Measurements from ENCODE around the gene C7orf33. TPM values are rescaled to one million over a fixed set of nuclear protein-coding genes. Genes with fewer than 3 reads are reported as not detected.
"Not testable (repeated sequence)": the region's sequence is repeated elsewhere in the genome, so short reads cannot be mapped to it uniquely, and the experiment has no call there.

C7orf33 gene
- total and polyA plus RNA-seq, 2 experiments from 2014 or later: not detected

DNA sequence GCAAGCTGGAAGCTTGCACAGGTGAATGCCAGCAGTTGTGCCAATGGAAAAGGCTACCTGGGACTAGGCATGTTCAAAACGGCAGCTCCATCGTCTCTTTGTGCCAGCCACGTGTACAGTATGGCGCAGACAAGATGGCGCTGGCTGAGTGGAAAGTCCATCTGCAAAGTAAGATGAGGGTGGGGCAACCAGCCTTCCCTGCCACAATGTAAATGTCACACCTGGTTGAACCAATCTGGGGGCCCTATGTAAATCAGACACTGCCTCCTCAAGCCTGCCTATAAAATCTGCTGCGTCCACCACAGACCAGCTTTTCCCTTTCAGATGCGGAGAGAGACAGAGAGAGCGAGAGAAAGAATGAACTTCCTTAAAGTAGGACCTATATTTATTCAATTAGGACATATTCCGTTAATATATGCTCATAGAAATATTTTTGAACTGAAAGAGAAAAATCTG is 18.5 kb upstream of the C7orf33 start:
- DNase-seq: no peak
- TF ChIP-seq EZH2 (IDR thresholded peaks at IDR 0.05; ENCODE audit: insufficient read depth, poor library complexity, severe bottlenecking) (no peak), EZH2phosphoT487 (IDR thresholded peaks at IDR 0.05; ENCODE audit: insufficient read depth, low read depth) (no peak)
- H3K4me2 ChIP-seq (ENCODE audit: unreplicated experiment): no peak overlapping the region
- no peaks in the 10 kb centered on the region for H4K20me1 ChIP-seq (ENCODE audit: insufficient read depth)
- H3K27me3 ChIP-seq (replicated peaks; ENCODE audit: insufficient read depth): no peaks in the 10 kb centered on the region
- no peaks in the 10 kb centered on the region for H3K4me1 ChIP-seq (ENCODE audit: insufficient read depth)
- H3K36me3 ChIP-seq (ENCODE audit: low read depth): no peaks in the 10 kb centered on the region
- H3K79me2 ChIP-seq (ENCODE audit: insufficient read depth): no peaks in the 10 kb centered on the region
- H2AFZ ChIP-seq: no peak overlapping the region
- in situ Hi-C loops (cut with MboI): no loop called here
- no peaks in the 10 kb centered on the region for H3K9me2 ChIP-seq (ENCODE audit: insufficient read depth)
- 70 to 71% methylated on average over 9 of the region's 9 CpGs for WGBS, 2 experiments (ENCODE audit: low coverage in 1 of 2, low lambda C conversion rate in 2 of 2, missing lambda C conversion rate in 2 of 2)
- no peak overlapping the region for H3K9ac ChIP-seq
- no peak overlapping the region for H3K27ac ChIP-seq
- H3K9me3 ChIP-seq (ENCODE audit: low read depth): no peaks in the 10 kb centered on the region
- H3F3A ChIP-seq (ENCODE audit: insufficient read depth): no peaks in the 10 kb centered on the region
- H3K4me3 ChIP-seq: no peak overlapping the region

DNA sequence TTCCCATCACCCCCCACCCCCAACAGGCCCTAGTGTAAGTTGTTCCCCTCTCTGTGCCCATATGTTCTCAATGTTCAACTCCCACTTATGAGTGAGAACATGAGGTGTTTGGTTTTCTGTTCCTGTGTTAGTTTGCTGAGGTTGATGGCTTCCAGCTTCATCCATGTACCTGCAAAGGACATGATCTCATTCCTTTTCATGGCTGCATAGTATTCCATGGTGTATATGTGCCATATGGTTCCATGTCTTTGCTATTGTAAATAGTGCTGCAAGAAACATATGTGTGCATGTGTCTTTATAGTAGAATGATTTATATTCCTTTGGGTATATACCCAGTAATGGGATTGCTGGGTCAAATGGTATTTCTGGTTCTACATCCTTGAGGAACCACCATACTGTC is 17.0 kb upstream of the C7orf33 start:
- H3K36me3 ChIP-seq (ENCODE audit: low read depth); in situ Hi-C loops (cut with MboI); H3K4me1 ChIP-seq (ENCODE audit: insufficient read depth): not testable (repeated sequence)

DNA sequence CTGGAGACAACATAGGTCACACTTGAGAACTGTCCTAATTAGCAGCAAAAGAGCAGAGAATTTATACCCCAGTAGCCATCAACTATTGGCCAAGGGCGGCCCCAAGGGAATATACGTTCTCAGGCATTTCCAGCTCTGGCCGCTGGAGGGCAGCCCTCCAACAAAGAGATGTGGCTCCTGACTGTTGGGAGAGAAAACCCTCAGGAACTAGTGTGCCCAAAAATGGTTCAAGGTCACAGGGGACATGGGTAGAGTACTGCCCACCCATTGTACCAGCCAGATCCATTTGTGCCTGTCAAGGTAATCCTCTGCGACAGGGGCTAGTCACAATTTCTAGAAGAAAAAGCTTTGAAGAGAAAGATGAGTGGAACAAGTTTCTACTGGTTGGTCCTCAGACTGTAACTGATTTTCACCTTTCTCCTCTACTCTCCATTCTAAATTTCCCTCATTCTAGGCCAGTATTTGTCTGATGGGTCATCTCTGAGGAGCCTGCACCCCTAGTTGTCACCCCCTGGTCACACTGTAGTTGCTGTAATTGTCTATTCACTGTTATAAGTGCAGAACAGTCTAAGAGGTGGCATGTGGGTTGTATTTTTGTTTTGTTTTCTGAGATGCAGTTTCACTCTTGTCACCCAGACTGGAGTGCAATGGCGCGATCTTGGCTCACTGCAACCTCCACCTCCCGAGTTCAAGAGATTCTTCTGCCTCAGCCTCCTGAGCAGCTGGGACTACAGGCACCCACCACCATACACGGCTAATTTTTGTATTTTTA is 14.7 kb upstream of the C7orf33 start:
- no peak overlapping the region for H3K4me2 ChIP-seq (ENCODE audit: unreplicated experiment)
- no peaks in the 10 kb centered on the region for H3K27me3 ChIP-seq (replicated peaks; ENCODE audit: insufficient read depth)
- H3K9ac ChIP-seq: no peak overlapping the region
- no peaks in the 10 kb centered on the region for H3F3A ChIP-seq (ENCODE audit: insufficient read depth)
- H3K36me3 ChIP-seq (ENCODE audit: low read depth): no peaks in the 10 kb centered on the region
- H3K9me2 ChIP-seq (ENCODE audit: insufficient read depth): no peaks in the 10 kb centered on the region
- H3K27ac ChIP-seq: no peak overlapping the region
- TF ChIP-seq EZH2 (IDR thresholded peaks at IDR 0.05; ENCODE audit: insufficient read depth, poor library complexity, severe bottlenecking) (no peak), EZH2phosphoT487 (IDR thresholded peaks at IDR 0.05; ENCODE audit: insufficient read depth, low read depth) (no peak)
- no peak overlapping the region for H3K4me3 ChIP-seq
- H4K20me1 ChIP-seq (ENCODE audit: insufficient read depth): no peaks in the 10 kb centered on the region
- in situ Hi-C loops (cut with MboI): no loop called here
- H3K9me3 ChIP-seq (ENCODE audit: low read depth): no peaks in the 10 kb centered on the region
- no peaks in the 10 kb centered on the region for H3K4me1 ChIP-seq (ENCODE audit: insufficient read depth)
- 20% methylated on average over 8 of the region's 8 CpGs for WGBS, 2 experiments (ENCODE audit: low coverage in 1 of 2, low lambda C conversion rate in 2 of 2, missing lambda C conversion rate in 2 of 2)
- no peak overlapping the region for H2AFZ ChIP-seq
- DNase-seq: peak; percentile 81
- no peaks in the 10 kb centered on the region for H3K79me2 ChIP-seq (ENCODE audit: insufficient read depth)

More for the DNA sequence above, 17.0 kb upstream of the C7orf33 start:
- H3K9me2 ChIP-seq (ENCODE audit: insufficient read depth); H2AFZ ChIP-seq; H4K20me1 ChIP-seq (ENCODE audit: insufficient read depth); H3K79me2 ChIP-seq (ENCODE audit: insufficient read depth); H3K4me3 ChIP-seq; H3K27me3 ChIP-seq (replicated peaks; ENCODE audit: insufficient read depth); DNase-seq; H3K9ac ChIP-seq; H3K9me3 ChIP-seq (ENCODE audit: low read depth); H3F3A ChIP-seq (ENCODE audit: insufficient read depth); H3K27ac ChIP-seq; H3K4me2 ChIP-seq (ENCODE audit: unreplicated experiment): not testable (repeated sequence)

DNA sequence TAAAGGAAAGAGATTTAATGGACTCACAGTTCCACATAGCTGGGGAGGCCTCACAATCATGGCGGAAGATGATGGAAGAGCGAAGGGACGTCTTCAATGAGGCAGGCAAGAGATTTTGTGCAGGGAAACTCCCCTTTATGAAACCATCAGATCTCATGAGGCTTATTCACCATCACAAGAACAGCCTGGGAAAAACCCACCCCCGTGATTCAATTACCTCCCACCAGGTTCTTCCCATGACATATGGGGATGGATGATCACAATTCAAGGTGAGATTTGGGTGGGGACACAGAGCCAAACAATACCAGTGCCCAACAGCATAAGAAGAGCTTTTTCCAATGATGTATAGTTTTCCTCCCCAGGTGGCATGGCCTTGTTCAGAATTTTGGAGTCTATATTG is 11.2 kb upstream of the C7orf33 start:
- H2AFZ ChIP-seq: no peak overlapping the region
- WGBS, 2 experiments (ENCODE audit: low coverage in 1 of 2, low lambda C conversion rate in 2 of 2, missing lambda C conversion rate in 2 of 2): 63 to 66% methylated on average over 4 of the region's 4 CpGs
- in situ Hi-C loops (cut with MboI): no loop called here
- no peaks in the 10 kb centered on the region for H3K79me2 ChIP-seq (ENCODE audit: insufficient read depth)
- H3K9me3 ChIP-seq (ENCODE audit: low read depth): no peaks in the 10 kb centered on the region
- H3K27me3 ChIP-seq (replicated peaks; ENCODE audit: insufficient read depth): 0 out of 2 replicates have a peak, but pooled peaks cover 6% of the 10 kb centered on the region
- no peaks in the 10 kb centered on the region for H3K36me3 ChIP-seq (ENCODE audit: low read depth)
- H3K4me3 ChIP-seq: no peak overlapping the region
- H3K9me2 ChIP-seq (ENCODE audit: insufficient read depth): no peaks in the 10 kb centered on the region
- no peaks in the 10 kb centered on the region for H3F3A ChIP-seq (ENCODE audit: insufficient read depth)
- DNase-seq: no peak
- no peak overlapping the region for H3K27ac ChIP-seq
- no peaks in the 10 kb centered on the region for H4K20me1 ChIP-seq (ENCODE audit: insufficient read depth)
- H3K4me1 ChIP-seq (ENCODE audit: insufficient read depth): no peaks in the 10 kb centered on the region
- no peak overlapping the region for H3K4me2 ChIP-seq (ENCODE audit: unreplicated experiment)
- H3K9ac ChIP-seq: no peak overlapping the region
- no peak for TF ChIP-seq EZH2 (IDR thresholded peaks at IDR 0.05; ENCODE audit: insufficient read depth, poor library complexity, severe bottlenecking)
- TF ChIP-seq EZH2phosphoT487 (IDR thresholded peaks at IDR 0.05; ENCODE audit: insufficient read depth, low read depth): no peak

DNA sequence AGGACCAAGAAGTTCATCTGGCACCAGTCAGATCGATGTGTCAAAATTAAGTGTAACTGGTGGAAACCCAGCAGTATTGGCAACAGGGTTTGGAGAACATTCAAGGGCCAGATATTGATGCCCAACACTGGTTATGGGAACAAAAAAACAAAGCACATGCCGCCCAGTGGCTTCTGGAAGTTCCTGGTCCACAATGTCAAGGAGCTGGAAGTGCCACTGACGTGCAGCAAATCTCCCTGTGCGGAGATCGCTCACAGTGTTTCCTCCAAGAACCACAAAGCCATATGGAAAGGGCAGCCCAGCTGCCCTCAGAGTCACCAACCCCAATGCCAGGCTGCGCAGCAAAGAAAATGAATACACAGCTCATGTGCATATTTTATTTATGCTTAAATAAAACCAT is 10.1 kb upstream of the C7orf33 start:
- TF ChIP-seq EZH2 (IDR thresholded peaks at IDR 0.05; ENCODE audit: insufficient read depth, poor library complexity, severe bottlenecking) (no peak), EZH2phosphoT487 (IDR thresholded peaks at IDR 0.05; ENCODE audit: insufficient read depth, low read depth) (no peak)
- Histone ChIP-seq H3K4me1 (ENCODE audit: insufficient read depth) (no peaks in the 10 kb centered on the region), H2AFZ (no peak overlapping the region), H3K27me3 (replicated peaks; ENCODE audit: insufficient read depth) (0 out of 2 replicates have a peak, but pooled peaks cover 8% of the 10 kb centered on the region), H3K9ac (no peak overlapping the region), H3K79me2 (ENCODE audit: insufficient read depth) (no peaks in the 10 kb centered on the region), H3K9me3 (ENCODE audit: low read depth) (no peaks in the 10 kb centered on the region), H4K20me1 (ENCODE audit: insufficient read depth) (no peaks in the 10 kb centered on the region), H3K4me2 (ENCODE audit: unreplicated experiment) (no peak overlapping the region), H3K27ac (no peak overlapping the region), H3F3A (ENCODE audit: insufficient read depth) (no peaks in the 10 kb centered on the region), H3K4me3 (no peak overlapping the region), H3K36me3 (ENCODE audit: low read depth) (no peaks in the 10 kb centered on the region), H3K9me2 (ENCODE audit: insufficient read depth) (no peaks in the 10 kb centered on the region)
- WGBS, 2 experiments (ENCODE audit: low coverage in 1 of 2, low lambda C conversion rate in 2 of 2, missing lambda C conversion rate in 2 of 2): 39 to 43% methylated on average over 6 of the region's 6 CpGs
- in situ Hi-C loops (cut with MboI): no loop called here
- DNase-seq: no peak

Data from GM23248 (cell line).